ENCODE results near the gene KCNMB2. TPM values are rescaled to one million over a fixed set of nuclear protein-coding genes. Genes with fewer than 3 reads are reported as not detected.

KCNMB2 gene
- total and polyA plus RNA-seq, 8 donors, result 0.48 to 3.7 (median 1.8) TPM; not detected in 4

DNA sequence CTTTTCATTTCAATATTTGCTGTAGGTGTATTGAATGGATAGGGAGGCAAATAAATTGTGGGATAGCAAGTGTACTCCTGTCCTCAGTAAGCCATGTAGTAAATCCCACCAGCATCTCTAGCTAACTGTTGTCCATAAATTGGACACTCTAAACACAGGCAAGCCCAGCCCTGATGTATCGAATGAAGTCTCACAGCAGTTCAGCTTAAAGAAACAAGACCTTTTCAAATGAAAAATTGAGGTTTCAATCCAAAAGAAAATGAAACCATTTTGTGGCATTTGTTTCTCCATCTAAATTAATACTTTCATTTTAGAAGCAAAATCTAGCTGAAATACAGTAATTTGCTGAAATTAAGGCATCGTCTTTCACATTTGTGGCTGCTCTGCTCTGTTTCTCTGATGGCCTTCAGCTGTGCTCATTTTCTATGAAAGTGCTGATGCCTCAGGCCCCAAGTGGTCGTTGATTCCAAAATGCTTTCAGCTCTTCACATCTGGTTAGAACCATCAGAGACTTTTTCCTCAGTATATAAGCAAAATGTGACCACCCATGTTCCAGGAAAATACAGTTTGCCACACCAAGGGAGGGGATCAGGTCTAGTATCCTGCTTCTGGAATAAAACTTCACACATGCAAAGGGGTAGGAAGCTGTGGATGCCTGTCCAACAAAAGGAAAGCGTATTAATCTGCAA, 290.3 kb downstream of the KCNMB2 start:
- H3K27me3 ChIP-seq, result no peaks in the 10 kb centered on the region
- TF ChIP-seq POLR2A (IDR thresholded peaks at IDR 0.05) (no peak), POLR2AphosphoS5 (IDR thresholded peaks at IDR 0.05) (no peak), EP300 (IDR thresholded peaks at IDR 0.05) (no peak)
- TF ChIP-seq, protein P1, sequence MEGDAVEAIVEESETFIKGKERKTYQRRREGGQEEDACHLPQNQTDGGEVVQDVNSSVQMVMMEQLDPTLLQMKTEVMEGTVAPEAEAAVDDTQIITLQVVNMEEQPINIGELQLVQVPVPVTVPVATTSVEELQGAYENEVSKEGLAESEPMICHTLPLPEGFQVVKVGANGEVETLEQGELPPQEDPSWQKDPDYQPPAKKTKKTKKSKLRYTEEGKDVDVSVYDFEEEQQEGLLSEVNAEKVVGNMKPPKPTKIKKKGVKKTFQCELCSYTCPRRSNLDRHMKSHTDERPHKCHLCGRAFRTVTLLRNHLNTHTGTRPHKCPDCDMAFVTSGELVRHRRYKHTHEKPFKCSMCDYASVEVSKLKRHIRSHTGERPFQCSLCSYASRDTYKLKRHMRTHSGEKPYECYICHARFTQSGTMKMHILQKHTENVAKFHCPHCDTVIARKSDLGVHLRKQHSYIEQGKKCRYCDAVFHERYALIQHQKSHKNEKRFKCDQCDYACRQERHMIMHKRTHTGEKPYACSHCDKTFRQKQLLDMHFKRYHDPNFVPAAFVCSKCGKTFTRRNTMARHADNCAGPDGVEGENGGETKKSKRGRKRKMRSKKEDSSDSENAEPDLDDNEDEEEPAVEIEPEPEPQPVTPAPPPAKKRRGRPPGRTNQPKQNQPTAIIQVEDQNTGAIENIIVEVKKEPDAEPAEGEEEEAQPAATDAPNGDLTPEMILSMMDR (IDR thresholded peaks at IDR 0.05), result no peak
- H3K9me3 ChIP-seq, result no peaks in the 10 kb centered on the region
- H3K4me3 ChIP-seq, result no peak overlapping the region
- peaks cover 0 to 12% (median 0%) of the 10 kb centered on the region in 4 donors for H3K4me1 ChIP-seq
- H3K27ac ChIP-seq, result no peak overlapping the region
- peak in 1 of 2 donors; percentile 51 for DNase-seq
- intact Hi-C loops (cut with DNase I; ENCODE audit: low total_unique reads), result no loop called here
- no peaks in the 10 kb centered on the region for H3K36me3 ChIP-seq
- 46 to 61% (median 53%) methylated on average over 4 of the region's 4 CpGs for WGBS, 5 donors

- no peak overlapping the region for H3K4me3 ChIP-seq
- intact Hi-C loops (cut with DNase I; ENCODE audit: low total_unique reads), result no loop called here
- TF ChIP-seq POLR2A (IDR thresholded peaks at IDR 0.05) (no peak), POLR2AphosphoS5 (IDR thresholded peaks at IDR 0.05) (no peak), EP300 (IDR thresholded peaks at IDR 0.05) (no peak)
- TF ChIP-seq, protein P1 (IDR thresholded peaks at IDR 0.05), result no peak
- no peaks in the 10 kb centered on the region for H3K36me3 ChIP-seq
- peaks cover 0 to 12% (median 0%) of the 10 kb centered on the region in 4 donors for H3K4me1 ChIP-seq
- no peak for DNase-seq
- H3K27ac ChIP-seq, result no peak overlapping the region
- H3K27me3 ChIP-seq, result no peaks in the 10 kb centered on the region
- H3K9me3 ChIP-seq, result no peaks in the 10 kb centered on the region
These were observed 291.1 kb downstream of the KCNMB2 start for GRCh38 chr3:178827285-178827856.

DNA sequence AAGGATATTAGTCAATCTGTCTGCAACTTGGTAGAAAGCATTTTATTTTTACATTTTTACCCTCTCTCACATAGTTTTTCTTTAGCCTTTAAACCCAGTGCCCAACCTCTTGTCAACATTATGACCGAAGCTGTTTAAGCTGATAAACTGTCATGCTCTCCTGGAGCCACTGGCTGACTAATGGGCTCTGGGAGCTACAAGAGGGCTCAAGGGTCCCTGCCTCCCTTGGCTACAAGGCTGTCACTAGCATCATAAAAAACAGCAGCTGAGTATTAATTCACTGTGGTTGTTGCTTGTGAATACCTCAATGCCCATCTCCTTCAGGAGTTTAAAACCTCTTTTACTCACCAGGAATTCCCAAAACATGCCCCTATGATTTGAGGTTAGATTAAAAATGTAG, 297.5 kb downstream of the KCNMB2 start:
- no peaks in the 10 kb centered on the region for H3K36me3 ChIP-seq
- no peak overlapping the region for H3K4me3 ChIP-seq
- H3K4me1 ChIP-seq, result no peaks in the 10 kb centered on the region
- H3K27me3 ChIP-seq, result no peaks in the 10 kb centered on the region
- WGBS, 5 donors, result 44 to 75% (median 50%) methylated on average over 1 of the region's 1 CpG
- DNase-seq, result no peak
- TF ChIP-seq, protein P1 (IDR thresholded peaks at IDR 0.05), result no peak
- TF ChIP-seq POLR2AphosphoS5 (IDR thresholded peaks at IDR 0.05), result no peak
- no peak overlapping the region for H3K27ac ChIP-seq
- H3K9me3 ChIP-seq, result no peaks in the 10 kb centered on the region
- intact Hi-C loops (cut with DNase I; ENCODE audit: low total_unique reads), result no loop called here

- TF ChIP-seq POLR2A (IDR thresholded peaks at IDR 0.05) (no peak), EP300 (IDR thresholded peaks at IDR 0.05) (no peak), POLR2AphosphoS5 (IDR thresholded peaks at IDR 0.05) (no peak)
- TF ChIP-seq, protein P1 (IDR thresholded peaks at IDR 0.05), result no peak
- WGBS, 5 donors, result 81 to 89% (median 82%) methylated on average over 3 of the region's 3 CpGs
These were observed 298.8 kb downstream of the KCNMB2 start for GRCh38 chr3:178835033-178835432.

More at GRCh38 chr3:178835033-178835432, 298.8 kb downstream of the KCNMB2 start:
- Histone ChIP-seq H3K9me3 (peaks cover 0 to 1% (median 0%) of the 10 kb centered on the region in 4 donors), H3K27me3 (no peaks in the 10 kb centered on the region), H3K4me1 (no peaks in the 10 kb centered on the region), H3K27ac (no peak overlapping the region), H3K36me3 (no peaks in the 10 kb centered on the region), H3K4me3 (no peak overlapping the region)
- no peak for DNase-seq
- intact Hi-C loops (cut with DNase I; ENCODE audit: low total_unique reads), result no loop called here

Data from stomach (tissue), 9 donors.